Right lobe of liver (tissue), 6 donors: ENCODE measurements around the gene PPIL1. TPM values are rescaled to one million over a fixed set of nuclear protein-coding genes. Genes with fewer than 3 reads are reported as not detected.

Experiments used
- ATAC-seq, 4 donors: fragments of 200-7000 bp; cut with Tn5 transposase; one replicate each; pipeline ENCODE4 v1.9.1; 2020; ENCODE audit warnings: mild to moderate bottlenecking in 4 of 4, moderate library complexity in 4 of 4
- DNase-seq, 3 donors: peaks; one replicate each; pipeline ENCODE4 v3.0.0-alpha.2; 2020
- H3K27ac ChIP-seq, 3 donors: fragments of 200-600 bp; one replicate each; pipeline ENCODE4 v1.8.0; 2022
- H3K27me3 ChIP-seq, 2 donors: fragments of 200-600 bp; one replicate each; pipeline ENCODE4 v1.8.0; 2022
- H3K36me3 ChIP-seq, 4 donors: fragments of 200-600 bp; sonication (generic) in 1 of 4; one replicate each; pipeline versions ENCODE4 v1.5.1 to v1.8.0; 2017 to 2022; ENCODE audit warnings: control low read depth in 1 of 4
- H3K4me1 ChIP-seq, 4 donors: fragments of 200-600 bp; sonication (generic) in 1 of 4; one replicate each; pipeline versions ENCODE4 v1.5.1 to v1.8.0; 2017 to 2022; ENCODE audit warnings: control low read depth in 1 of 4
- H3K4me3 ChIP-seq, 3 donors: fragments of 200-600 bp; one replicate each; pipeline ENCODE4 v1.8.0; 2022
- H3K9me3 ChIP-seq, 4 donors: fragments of 200-600 bp; sonication (generic) in 1 of 4; one replicate each; pipeline versions ENCODE4 v1.5.1 to v1.8.0; 2017 to 2022; ENCODE audit warnings: control low read depth in 1 of 4
- POLR2A ChIP-seq: fragments of 450-650 bp; IDR thresholded peaks from one replicate; pipeline ENCODE4 v1.6.1; 2017; ENCODE audit warnings: antibody characterized with exemption, mild to moderate bottlenecking
- WGBS: methylation state at CpG from one replicate; pipeline ENCODE4 v1.1.6; 2018; ENCODE audit warnings: low coverage, low lambda C conversion rate; ENCODE audit not compliant: insufficient coverage; ENCODE audit errors: missing lambda C conversion rate; 5-methylcytosine and 5-hydroxymethylcytosine counted together
- intact Hi-C, 2 donors: fragments of 100-400 bp; cut with DNase I; formaldehyde crosslinking; loops; one replicate each; pipeline versions ENCODE4 v1.11.2 to v1.14.1; 2022
- total RNA-seq, 6 experiments: library from RNA; depleted of rRNA in 2 of 6; stranded (reverse); fragments of >200 nt in 2 of 6; fragmentation: NEBNext Ultra II Directional in 3 of 6; extraction: Animal tissue kit (Norgen Biotek cat#: 25700) in 3 of 6; gene quantifications; one replicate each; pipeline versions ENCODE4 v1.1.0 to v1.2.4, GENCODE V29; 2016 to 2023
- TF ChIP-seq, protein P1 (sequence below), 4 donors: fragments of 200-600 bp in 3 of 4; fragments of 450-650 bp in 1 of 4; IDR thresholded peaks; one replicate each; pipeline versions ENCODE4 v1.5.1 to v1.8.0; 2016 to 2022; ENCODE audit warnings: antibody characterized with exemption in 4 of 4, mild to moderate bottlenecking in 2 of 4
- donor health status: DM: no; HTN: yes; CAD: no.
- donor health status: DM: no; HTN: no; CAD: no.
- donor health status: DM: no; HTN: no; CAD: no.
- donor health status: DM: no; HTN: yes; CAD: no.
- donor health status: DM: no; HTN: yes; CAD: no.

The PPIL1 gene
- total RNA-seq, 6 experiments from 2014 or later = 11.2 to 29.2 (median 16.5) TPM

DNA sequence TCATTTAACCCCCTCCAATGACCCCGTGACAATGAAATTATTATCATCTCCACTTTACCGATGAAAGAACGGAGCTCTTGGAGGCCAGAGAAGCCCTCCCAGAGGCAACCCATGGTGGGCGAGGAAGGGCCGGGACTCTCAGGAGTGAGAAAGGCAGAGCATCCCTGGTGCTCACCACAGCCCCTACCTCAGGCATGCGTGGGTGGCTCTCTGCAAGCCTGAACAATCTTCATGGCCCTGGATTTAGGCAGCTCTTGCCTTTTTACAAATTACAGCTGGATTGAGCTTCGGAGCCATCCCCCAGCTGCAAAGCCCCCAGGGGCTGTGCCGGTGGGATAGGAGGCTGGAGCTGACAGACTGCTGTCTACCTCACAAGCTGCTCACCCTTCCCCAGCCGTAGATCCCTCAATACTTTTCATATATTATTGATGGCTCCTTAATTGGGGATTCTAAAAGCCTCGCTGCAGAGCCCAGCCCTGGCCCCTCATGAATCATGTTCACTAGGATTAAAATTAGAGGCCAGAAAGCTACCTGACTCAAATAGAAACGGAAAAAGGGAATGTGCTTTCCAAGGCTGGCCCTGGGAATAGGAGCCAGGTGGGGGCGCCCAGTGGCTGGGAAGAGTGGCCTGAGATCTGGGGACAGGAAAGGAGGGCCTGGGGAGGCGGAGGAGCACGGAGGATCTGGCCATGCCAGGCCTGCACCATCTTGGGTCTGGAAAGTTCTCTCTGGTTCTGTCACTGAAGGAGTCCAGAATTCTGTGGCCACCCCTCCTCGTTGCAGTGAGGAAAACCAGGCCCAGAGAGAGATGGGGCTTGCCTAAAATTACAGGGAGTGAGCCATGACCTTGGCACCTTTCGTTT lies 64.4 kb downstream of the PPIL1 start:
- 78% methylated on average over 9 of the region's 16 CpGs for WGBS
- no peak overlapping the region for H3K4me3 ChIP-seq
- no peak overlapping the region for H3K27ac ChIP-seq
- no peak for DNase-seq
- no peaks in the 10 kb centered on the region for H3K27me3 ChIP-seq
- H3K9me3 ChIP-seq = no peaks in the 10 kb centered on the region
- intact Hi-C loops = no loop called here
- TF ChIP-seq, protein P1, sequence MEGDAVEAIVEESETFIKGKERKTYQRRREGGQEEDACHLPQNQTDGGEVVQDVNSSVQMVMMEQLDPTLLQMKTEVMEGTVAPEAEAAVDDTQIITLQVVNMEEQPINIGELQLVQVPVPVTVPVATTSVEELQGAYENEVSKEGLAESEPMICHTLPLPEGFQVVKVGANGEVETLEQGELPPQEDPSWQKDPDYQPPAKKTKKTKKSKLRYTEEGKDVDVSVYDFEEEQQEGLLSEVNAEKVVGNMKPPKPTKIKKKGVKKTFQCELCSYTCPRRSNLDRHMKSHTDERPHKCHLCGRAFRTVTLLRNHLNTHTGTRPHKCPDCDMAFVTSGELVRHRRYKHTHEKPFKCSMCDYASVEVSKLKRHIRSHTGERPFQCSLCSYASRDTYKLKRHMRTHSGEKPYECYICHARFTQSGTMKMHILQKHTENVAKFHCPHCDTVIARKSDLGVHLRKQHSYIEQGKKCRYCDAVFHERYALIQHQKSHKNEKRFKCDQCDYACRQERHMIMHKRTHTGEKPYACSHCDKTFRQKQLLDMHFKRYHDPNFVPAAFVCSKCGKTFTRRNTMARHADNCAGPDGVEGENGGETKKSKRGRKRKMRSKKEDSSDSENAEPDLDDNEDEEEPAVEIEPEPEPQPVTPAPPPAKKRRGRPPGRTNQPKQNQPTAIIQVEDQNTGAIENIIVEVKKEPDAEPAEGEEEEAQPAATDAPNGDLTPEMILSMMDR (IDR thresholded peaks at IDR 0.05) = no peak
- no peak for TF ChIP-seq POLR2A
- no peak for ATAC-seq
- no peaks in the 10 kb centered on the region for H3K4me1 ChIP-seq
- no peaks in the 10 kb centered on the region for H3K36me3 ChIP-seq

GRCh38 chr6:36809156-36809555 lies 65.4 kb downstream of the PPIL1 start:
- WGBS = 57% methylated on average over 4 of the region's 6 CpGs
- intact Hi-C loops = no loop called here
- Histone ChIP-seq H3K4me1 (no peaks in the 10 kb centered on the region), H3K27me3 (no peaks in the 10 kb centered on the region), H3K27ac (no peak overlapping the region), H3K9me3 (no peaks in the 10 kb centered on the region), H3K4me3 (no peak overlapping the region), H3K36me3 (no peaks in the 10 kb centered on the region)
- ATAC-seq (no peak), DNase-seq (no peak)
- TF ChIP-seq POLR2A = no peak
- TF ChIP-seq, protein P1 (IDR thresholded peaks at IDR 0.05) = no peak

DNA sequence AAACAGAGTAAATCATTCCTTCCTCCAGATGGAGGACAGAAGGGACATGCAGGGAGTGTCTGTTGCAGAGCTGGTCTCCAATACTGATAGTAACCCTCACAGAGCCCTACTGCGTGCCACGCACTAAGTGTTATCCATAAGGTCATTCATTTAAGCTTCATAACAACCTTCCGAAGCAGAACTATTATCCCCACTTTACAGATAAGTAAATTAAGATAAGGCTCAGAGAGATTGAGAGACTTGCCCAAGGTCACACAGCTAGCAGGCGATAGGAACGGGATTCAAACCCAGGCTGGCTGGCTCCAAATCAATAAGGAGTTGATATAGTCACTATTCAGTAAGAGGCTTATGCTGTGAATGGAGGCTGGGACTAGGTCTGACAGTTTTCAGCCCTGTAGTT lies 66.0 kb downstream of the PPIL1 start:
- Histone ChIP-seq H3K27ac (no peak overlapping the region), H3K27me3 (no peaks in the 10 kb centered on the region), H3K36me3 (no peaks in the 10 kb centered on the region), H3K4me1 (no peaks in the 10 kb centered on the region), H3K4me3 (no peak overlapping the region), H3K9me3 (no peaks in the 10 kb centered on the region)
- no peak for ATAC-seq
- 76% methylated on average over 5 of the region's 5 CpGs for WGBS
- DNase-seq = no peak
- TF ChIP-seq, protein P1 (IDR thresholded peaks at IDR 0.05) = no peak
- TF ChIP-seq POLR2A = no peak
- intact Hi-C loops = no loop called here

DNA sequence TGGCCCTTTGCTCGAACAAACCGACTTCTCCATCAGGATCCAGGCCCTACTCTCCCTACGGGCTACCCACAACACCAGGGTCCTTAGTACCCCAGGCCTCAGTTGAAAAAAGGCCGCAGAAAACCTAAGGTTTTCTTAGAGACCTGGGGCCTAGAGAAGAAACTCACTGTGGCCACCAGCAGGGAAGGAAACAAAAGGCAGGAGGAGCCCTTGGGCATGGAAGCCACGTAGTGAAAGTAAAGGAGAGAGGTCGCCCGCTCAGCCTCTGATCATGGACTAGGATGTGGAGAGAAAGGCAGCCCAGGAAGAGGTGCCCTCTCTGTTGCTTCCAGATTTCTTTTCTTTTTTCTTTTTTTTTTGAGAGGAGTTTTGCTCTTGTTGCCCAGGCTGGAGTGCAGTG lies 66.9 kb downstream of the PPIL1 start:
- H3K27me3 ChIP-seq = no peaks in the 10 kb centered on the region
- no peak overlapping the region for H3K27ac ChIP-seq
- no peaks in the 10 kb centered on the region for H3K4me1 ChIP-seq
- TF ChIP-seq POLR2A = no peak
- WGBS = 96% methylated on average over 7 of the region's 7 CpGs
- H3K9me3 ChIP-seq = no peaks in the 10 kb centered on the region
- intact Hi-C loops = no loop called here
- no peak overlapping the region for H3K4me3 ChIP-seq
- no peaks in the 10 kb centered on the region for H3K36me3 ChIP-seq
- DNase-seq = no peak
- ATAC-seq = no peak

DNA sequence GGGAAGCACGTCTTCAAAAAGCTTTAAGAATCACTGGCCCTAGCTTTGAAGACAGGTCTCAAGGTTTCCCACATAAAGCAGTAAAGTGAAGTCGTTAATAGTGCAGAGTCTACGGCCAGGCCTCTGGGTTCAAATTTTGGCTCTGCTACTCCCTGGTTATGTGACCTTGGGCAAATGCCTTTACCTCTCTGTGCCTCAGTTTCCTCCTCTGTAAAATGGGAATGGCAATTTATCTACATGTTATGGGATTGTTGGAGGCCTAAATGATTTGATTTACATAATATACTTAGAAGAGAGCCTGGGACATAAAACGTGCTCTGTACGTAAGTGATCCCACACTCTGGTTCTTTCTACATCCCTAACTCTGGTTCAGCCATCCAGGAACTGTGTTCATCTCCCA lies 67.5 kb downstream of the PPIL1 start:
- no peaks in the 10 kb centered on the region for H3K9me3 ChIP-seq
- TF ChIP-seq, protein P1 (IDR thresholded peaks at IDR 0.05) = no peak
- no peak for TF ChIP-seq POLR2A
- no peak overlapping the region for H3K4me3 ChIP-seq
- no peaks in the 10 kb centered on the region for H3K4me1 ChIP-seq
- DNase-seq (no peak), ATAC-seq (no peak)
- intact Hi-C loops = no loop called here
- H3K27ac ChIP-seq = no peak overlapping the region
- 61% methylated on average over 5 of the region's 5 CpGs for WGBS
- H3K27me3 ChIP-seq = no peaks in the 10 kb centered on the region
- H3K36me3 ChIP-seq = no peaks in the 10 kb centered on the region
